Osteocyte (in vitro differentiated cells): ENCODE results near the gene AFF1. TPM values are rescaled to one million over a fixed set of nuclear protein-coding genes. Genes with fewer than 3 reads are reported as not detected.

Source experiments
- DNase-seq: peaks from one replicate; pipeline ENCODE4 v3.0.0; 2021; ENCODE audit warnings: mixed read lengths; ENCODE audit not compliant: unreplicated experiment; ENCODE audit errors: extremely low spot score
- H3K27ac Mint-ChIP-seq: one replicate; pipeline ENCODE4 v1.8.0; 2021; ENCODE audit warnings: mild to moderate bottlenecking, mixed read lengths; ENCODE audit not compliant: unreplicated experiment
- H3K27me3 Mint-ChIP-seq: one replicate; pipeline ENCODE4 v1.8.0; 2021; ENCODE audit warnings: mixed read lengths; ENCODE audit not compliant: unreplicated experiment
- H3K36me3 Mint-ChIP-seq: one replicate; pipeline ENCODE4 v1.8.0; 2021; ENCODE audit warnings: mixed read lengths; ENCODE audit not compliant: unreplicated experiment
- H3K4me1 Mint-ChIP-seq: one replicate; pipeline ENCODE4 v1.8.0; 2021; ENCODE audit warnings: mixed read lengths; ENCODE audit not compliant: unreplicated experiment
- H3K4me3 Mint-ChIP-seq: one replicate; pipeline ENCODE4 v1.8.0; 2021; ENCODE audit warnings: mild to moderate bottlenecking, moderate library complexity, mixed read lengths; ENCODE audit not compliant: unreplicated experiment
- H3K9me3 Mint-ChIP-seq: one replicate; pipeline ENCODE4 v1.8.0; 2021; ENCODE audit warnings: mixed read lengths; ENCODE audit not compliant: unreplicated experiment
- total RNA-seq: library from RNA; stranded (reverse); gene quantifications from 2 replicates; pipeline ENCODE4 v1.2.1, GENCODE V29; 2021
- TF ChIP-seq, protein P1 (sequence below): fragments of 200-600 bp; sonication (generic); IDR thresholded peaks from 2 replicates; pipeline ENCODE4 v1.5.0; 2021; ENCODE audit warnings: antibody characterized with exemption, mild to moderate bottlenecking, moderate library complexity

The AFF1 gene
- total RNA-seq, 1 donor from 2014 or later, result 39.3 TPM

DNA sequence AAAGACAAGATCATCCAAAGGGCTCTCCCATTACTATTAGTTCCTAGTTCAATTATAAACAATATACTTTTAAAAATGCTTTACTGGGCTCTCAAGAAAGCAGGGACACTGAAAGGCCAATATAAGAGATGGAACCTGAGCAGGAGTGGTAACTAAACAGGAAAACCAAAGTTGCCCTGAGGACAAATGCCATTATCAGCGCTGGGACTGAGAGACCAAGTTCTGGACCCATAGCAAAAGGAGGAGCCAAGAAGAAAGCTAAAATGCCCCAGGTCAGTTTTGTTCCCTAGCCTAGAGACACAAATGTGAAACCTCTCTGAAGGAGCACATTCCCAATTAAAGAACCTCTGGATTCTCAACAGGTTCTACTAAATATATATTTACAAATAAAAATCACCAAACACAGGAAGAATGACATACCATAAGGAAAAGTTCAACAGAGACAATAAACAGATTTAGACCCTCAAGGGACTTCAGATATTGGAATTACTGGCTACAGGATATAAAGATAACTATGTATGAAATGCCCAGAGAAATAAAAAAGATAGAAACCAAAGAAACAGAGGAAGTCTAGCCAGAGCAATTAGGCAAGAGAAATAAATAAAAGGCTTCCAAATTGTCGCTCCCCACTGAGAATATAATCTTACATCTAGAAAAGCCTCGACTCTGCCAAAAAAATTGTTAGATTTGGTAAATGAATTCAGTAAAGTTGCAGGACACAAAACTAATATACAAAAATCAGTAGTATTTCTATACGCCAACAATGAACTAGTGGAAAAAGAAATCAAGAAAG is 218.5 kb downstream of the AFF1 start:
- peaks cover 10% of the 10 kb centered on the region for H3K4me1 Mint-ChIP-seq
- TF ChIP-seq, protein P1, sequence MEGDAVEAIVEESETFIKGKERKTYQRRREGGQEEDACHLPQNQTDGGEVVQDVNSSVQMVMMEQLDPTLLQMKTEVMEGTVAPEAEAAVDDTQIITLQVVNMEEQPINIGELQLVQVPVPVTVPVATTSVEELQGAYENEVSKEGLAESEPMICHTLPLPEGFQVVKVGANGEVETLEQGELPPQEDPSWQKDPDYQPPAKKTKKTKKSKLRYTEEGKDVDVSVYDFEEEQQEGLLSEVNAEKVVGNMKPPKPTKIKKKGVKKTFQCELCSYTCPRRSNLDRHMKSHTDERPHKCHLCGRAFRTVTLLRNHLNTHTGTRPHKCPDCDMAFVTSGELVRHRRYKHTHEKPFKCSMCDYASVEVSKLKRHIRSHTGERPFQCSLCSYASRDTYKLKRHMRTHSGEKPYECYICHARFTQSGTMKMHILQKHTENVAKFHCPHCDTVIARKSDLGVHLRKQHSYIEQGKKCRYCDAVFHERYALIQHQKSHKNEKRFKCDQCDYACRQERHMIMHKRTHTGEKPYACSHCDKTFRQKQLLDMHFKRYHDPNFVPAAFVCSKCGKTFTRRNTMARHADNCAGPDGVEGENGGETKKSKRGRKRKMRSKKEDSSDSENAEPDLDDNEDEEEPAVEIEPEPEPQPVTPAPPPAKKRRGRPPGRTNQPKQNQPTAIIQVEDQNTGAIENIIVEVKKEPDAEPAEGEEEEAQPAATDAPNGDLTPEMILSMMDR, result no peak
- no peak for DNase-seq
- no peak overlapping the region for H3K4me3 Mint-ChIP-seq
- H3K27me3 Mint-ChIP-seq, result no peaks in the 10 kb centered on the region
- no peak overlapping the region for H3K27ac Mint-ChIP-seq
- H3K9me3 Mint-ChIP-seq, result no peaks in the 10 kb centered on the region
- H3K36me3 Mint-ChIP-seq, result no peaks in the 10 kb centered on the region

DNA sequence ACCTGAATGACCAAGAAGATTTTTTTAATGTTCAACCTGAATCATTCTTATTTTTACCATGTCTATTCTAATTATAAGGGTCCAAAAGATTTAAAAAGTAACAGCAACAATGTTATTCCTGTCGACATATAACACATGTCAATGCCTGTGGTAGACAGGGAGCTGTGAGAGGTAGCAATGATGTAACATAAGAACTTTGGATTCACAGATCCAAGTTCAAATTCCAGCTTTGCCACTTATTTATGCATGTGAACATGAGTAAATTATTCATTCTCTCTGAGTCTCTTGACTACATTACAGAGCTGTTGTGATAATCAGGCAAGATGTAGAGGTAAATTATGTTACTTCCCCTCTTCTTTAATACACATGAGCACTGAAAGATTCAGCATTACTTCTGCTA is 231.1 kb downstream of the AFF1 start:
- Mint-ChIP-seq H3K9me3 (no peaks in the 10 kb centered on the region), H3K36me3 (peaks cover 18% of the 10 kb centered on the region)

DNA sequence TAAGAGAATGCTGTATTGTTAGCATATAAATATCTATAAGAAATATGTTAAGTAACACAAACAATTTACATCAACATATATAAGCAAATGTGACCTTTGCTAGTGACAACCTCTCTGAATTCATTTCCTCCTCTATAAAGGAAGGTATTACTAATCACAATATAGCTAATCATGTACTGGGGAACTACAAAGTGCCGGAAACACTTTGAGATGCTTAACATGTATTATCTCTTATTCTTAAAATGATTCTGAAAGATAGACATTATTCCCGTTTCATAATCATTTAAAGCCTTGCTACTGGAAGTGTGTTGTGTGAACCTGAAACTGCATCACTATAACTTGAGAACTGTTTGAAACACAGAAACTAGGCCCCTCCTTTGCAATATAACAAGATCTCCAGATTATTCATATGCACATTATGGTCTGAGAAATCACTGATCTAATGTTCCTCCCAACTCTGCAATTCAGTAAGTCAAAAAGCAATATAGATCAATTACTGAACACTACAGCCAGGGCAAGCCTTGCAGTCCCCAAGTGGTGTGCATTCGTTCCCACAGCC is 231.6 kb downstream of the AFF1 start:
- no peak for DNase-seq
- Mint-ChIP-seq H3K36me3 (peaks cover 18% of the 10 kb centered on the region), H3K27ac (no peak overlapping the region), H3K4me1 (no peaks in the 10 kb centered on the region), H3K4me3 (no peak overlapping the region), H3K9me3 (no peaks in the 10 kb centered on the region), H3K27me3 (no peaks in the 10 kb centered on the region)
- TF ChIP-seq, protein P1, result no peak

More for the DNA sequence above, 231.1 kb downstream of the AFF1 start:
- H3K27me3 Mint-ChIP-seq, result no peaks in the 10 kb centered on the region
- H3K4me1 Mint-ChIP-seq, result no peaks in the 10 kb centered on the region
- no peak for DNase-seq
- TF ChIP-seq, protein P1, result no peak
- no peak overlapping the region for H3K4me3 Mint-ChIP-seq
- H3K27ac Mint-ChIP-seq, result no peak overlapping the region

DNA sequence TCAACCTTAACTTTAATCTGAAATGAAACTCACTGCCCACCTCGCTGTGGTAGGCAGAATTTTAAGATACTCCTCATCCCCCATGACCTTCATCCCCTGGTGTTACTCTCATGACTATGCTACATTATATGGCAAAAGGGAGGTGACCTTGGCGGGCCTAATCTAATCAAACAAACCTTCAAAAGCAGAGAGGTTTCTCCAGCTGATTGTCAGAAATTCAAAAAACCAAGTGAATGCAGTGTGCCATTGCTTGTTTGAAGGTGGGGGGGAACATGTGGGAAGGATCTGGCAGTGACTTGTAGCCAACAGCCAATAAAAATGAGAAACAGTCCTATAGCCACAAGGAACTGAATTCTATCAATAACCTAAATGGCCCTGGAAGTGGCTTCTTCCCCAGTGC is 237.1 kb downstream of the AFF1 start:
- Mint-ChIP-seq H3K4me1 (no peaks in the 10 kb centered on the region), H3K27me3 (no peaks in the 10 kb centered on the region), H3K4me3 (no peak overlapping the region), H3K9me3 (no peaks in the 10 kb centered on the region), H3K36me3 (peaks cover 10% of the 10 kb centered on the region), H3K27ac (no peak overlapping the region)
- TF ChIP-seq, protein P1, result no peak
- DNase-seq, result no peak

DNA sequence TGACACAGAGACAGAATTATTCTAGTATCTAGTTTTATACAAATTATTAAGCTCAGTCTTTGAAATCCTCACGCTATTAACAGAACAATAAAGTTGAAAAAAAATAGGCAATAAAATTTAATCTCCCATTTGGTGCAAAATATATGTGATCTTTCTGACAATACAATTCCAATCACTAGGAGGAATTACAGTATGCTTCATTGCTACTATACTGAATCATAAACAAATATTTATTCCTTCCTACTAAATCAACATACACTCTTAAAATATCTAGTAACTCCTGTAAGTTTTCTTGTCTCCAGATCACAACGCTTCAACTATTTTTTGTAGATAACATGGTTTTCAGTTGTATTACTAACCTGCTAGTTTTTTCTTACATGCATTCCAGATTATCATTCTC is 239.9 kb downstream of the AFF1 start:
- peaks cover 8% of the 10 kb centered on the region for H3K36me3 Mint-ChIP-seq
- H3K4me3 Mint-ChIP-seq, result no peak overlapping the region
- DNase-seq, result no peak
- TF ChIP-seq, protein P1, result no peak
- H3K9me3 Mint-ChIP-seq, result no peaks in the 10 kb centered on the region
- H3K27ac Mint-ChIP-seq, result no peak overlapping the region
- no peaks in the 10 kb centered on the region for H3K27me3 Mint-ChIP-seq
- H3K4me1 Mint-ChIP-seq, result no peaks in the 10 kb centered on the region
